GM20431 (cell line): ENCODE measurements around the gene TTN.

Experiments
- in situ Hi-C: fragments of 300-500 bp; cut with MseI, MboI; formaldehyde crosslinking; loops from one replicate; pipeline ENCODE4 v1.15.0; 2020; ENCODE audit warnings: low sequenced_read_pairs; ENCODE audit not compliant: unreplicated experiment

The TTN gene

DNA sequence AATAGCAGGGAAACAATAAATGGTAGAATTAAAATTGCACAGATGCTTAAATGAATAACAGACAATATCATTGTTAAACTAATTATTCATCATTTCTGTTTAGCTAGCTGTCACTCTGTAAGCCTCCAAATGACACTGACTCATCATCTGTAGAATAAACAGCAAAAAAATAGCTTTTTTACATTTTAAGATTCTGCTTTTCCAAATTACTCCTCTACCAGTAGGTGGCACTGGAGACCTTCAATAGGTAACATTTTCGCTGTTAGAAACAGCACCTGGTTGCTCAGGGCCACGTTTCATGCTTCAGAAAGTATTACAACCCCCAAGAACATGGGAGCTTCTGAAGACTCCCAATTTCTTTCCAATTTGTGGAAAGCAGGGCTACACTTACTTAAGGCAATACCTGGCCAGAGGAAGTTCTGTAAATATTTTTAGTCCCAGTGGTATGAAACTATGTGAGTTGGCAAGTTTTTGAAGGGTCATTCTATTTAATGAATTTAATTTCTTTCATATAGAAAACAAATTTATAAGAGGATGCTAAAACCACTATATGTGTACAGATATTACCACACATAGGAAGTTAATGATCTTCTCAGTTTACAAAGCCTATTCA, 45.4 kb downstream of the TTN start:
- in situ Hi-C loops: loop anchor here (25.0 kb wide), 1 partner anchor 375 kb away; no protein-coding TSS in a partner anchor

GRCh38 chr2:178756843-178757242, 50.4 kb downstream of the TTN start:
- in situ Hi-C loops: loop anchor here (25.0 kb wide), 1 partner anchor 380 kb away; no protein-coding TSS in a partner anchor

DNA sequence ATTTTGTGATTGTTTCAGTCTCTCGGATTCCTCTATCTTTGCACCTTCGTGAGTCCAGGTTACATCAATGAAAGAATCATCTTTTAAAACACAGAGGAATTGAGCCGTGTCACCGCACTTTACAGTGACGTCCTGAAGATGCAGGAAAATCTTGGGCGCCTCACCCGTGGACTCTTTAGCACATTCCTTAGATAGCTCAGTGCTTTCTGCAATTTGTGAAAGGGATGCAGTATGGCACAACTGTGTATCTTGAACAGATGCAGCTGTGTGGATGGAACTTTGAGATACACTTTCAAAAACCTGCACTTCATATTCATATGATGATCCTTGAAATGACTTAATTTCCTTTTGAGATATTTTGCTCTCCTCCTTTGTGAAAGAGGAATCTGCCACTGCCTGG, 50.9 kb downstream of the TTN start:
- in situ Hi-C loops: loop anchor here (25.0 kb wide), 1 partner anchor 381 kb away; no protein-coding TSS in a partner anchor

DNA sequence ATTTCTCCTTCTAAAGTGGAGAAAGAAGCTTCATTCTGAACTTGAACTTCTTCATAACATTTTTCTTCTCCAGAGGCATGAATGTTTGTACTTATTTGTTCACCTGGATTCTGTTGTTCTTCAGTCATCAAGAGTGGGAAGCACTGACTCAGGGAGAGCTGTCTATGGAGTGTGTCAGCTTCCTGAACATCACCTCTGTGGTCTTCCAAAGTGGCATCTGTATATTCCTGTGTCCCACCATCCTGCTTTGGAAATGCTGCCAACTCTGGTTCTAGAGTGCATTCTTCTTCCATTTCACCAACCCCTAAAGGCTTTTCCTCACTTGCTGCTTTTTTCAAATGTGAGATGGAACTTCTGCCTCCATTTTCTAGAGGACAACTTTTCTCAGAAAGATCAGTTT, 59.5 kb downstream of the TTN start:
- in situ Hi-C loops: no loop called here

- in situ Hi-C loops: no loop called here
Observed at GRCh38 chr2:178734518-178734917, 72.7 kb downstream of the TTN start.

DNA sequence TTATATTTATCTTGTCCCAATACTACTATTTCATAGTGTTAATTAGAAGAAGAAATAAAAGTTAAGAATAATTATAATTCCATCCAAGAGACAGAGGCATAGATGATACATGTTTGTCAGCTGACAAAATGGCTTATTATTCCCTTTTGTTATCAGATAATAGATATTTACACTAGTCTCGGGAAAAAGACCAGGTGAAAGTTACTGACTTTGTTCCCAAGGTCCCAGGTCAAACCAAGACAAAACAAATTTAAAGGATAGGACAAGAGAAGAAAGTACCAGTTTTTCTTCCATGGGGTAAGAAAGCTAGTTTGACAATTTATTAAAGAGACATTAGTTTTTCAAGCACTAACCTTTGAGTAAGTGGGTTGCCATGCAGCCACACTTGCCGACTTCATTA, 73.2 kb downstream of the TTN start:
- in situ Hi-C loops: no loop called here

GRCh38 chr2:178732913-178733312, 74.3 kb downstream of the TTN start:
- in situ Hi-C loops: no loop called here

DNA sequence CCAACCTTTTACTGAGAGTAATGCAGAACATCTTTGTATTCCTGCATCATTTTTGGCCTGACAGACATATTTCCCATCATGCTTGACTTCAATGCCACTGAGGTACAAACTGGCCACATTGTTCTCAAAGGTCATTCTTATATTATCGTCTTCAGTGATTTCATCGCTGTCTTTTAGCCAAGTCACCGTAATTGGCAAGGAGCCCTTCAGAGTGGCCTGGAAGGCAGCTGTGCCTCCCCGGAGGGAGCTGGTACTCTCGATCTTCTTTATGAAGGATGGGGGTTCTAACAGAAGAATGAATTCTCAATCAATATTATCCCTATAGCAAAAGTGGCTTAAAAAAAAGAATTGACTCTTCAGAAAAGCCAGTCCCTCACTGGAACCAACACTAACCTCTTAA, 75.9 kb downstream of the TTN start:
- in situ Hi-C loops: no loop called here

DNA sequence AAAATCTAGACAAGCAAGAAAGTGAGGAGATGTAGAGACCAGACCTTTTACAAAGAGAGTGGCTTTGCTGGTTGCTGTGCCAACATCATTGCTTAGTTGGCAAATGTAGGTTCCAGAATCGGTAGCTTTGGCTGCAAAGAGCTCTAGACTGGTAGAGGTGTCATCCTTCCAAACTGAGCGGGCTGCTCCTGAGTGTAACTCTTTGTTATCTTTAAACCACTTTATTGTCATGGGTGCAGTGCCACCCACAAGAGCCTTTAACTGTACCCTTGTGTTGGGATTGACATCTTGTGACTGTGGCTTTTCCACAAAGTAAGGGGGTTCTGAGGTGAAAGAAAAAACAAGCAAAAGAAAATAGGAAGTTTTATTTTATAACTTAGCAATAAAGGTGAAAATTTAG, 77.2 kb downstream of the TTN start:
- in situ Hi-C loops: no loop called here

DNA sequence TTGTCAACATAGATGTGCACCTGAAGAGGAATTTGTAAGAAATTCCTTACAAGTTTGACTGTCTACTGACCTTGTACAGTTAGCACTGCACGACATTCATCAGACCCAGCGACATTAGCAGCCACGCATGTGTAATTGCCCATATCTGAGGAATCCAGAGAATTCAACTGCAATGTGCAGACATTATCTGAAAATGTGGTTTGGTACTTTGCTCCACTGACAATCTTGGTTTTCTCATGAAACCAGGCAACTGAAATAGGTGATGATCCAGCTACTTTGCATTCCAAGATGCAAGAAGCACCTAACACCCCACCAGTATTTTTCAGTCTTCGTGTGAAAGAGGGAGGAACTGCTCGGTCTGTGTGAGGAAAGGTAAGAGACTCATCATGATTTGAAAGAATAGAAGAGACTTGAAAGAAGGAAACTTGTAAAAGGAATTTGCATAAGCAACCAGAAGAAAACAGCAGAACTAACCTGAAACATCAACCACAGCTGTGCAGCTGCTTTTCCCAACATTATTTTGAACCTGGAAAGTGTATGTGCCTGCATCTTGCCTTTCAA, 83.4 kb downstream of the TTN start:
- in situ Hi-C loops: no loop called here

DNA sequence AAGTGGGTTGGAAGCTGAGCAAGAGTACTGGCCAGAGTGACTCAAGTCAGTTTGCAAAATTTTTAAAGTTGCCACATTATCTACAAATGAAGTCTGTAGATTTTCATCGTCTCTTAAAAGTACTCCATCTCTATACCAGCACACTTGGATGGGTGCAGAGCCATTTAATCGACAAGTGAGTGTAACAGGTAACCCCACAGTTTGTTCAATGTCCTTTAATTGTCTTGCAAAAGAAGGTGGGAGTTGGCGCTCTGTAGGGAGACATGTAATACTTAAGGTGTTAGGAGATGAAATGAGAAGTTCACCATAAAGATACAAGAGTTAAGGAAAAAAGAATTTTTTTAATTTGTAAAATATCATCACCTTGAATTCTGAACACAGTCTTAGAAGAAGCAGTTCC, 84.9 kb downstream of the TTN start:
- in situ Hi-C loops: no loop called here

DNA sequence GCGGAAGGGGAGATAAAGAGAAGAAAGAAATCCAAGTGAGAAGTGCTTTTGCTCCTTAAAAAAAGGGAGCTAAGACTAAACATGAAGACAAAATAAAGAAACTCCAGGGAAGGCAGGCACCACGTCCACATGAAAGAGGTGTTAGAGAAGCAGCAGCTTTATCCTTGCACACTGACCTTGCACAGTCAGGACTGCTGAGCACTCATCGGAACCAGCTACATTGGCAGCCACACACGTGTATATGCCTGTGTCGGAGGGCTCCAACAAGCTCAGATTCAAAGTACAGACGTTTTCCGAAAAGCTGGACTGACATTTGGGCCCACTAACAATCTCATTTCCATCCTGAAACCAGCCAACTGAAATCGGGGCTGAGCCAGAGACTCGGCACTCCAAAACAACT, 88.2 kb downstream of the TTN start:
- in situ Hi-C loops: no loop called here

DNA sequence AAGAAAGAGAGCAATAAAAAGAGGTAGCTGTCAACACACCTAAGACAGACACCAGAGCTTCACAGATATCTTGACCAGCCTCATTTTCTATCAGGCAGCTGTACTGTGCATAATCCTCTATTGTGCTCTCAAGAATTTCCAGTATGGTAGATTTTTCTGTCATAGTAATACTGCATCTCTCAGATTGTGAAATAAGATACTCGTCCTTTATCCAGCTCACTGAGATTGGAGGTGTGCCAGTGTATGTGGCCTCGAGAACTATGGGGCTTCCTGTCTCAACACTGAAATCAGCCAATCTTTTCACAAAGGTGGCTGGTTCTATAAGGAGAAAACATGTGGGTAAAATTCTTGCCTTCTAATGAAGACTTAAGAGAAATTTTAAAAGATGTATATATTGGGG, 88.9 kb downstream of the TTN start:
- in situ Hi-C loops: no loop called here

GRCh38 chr2:178716394-178716793, 90.8 kb downstream of the TTN start:
- in situ Hi-C loops: no loop called here

DNA sequence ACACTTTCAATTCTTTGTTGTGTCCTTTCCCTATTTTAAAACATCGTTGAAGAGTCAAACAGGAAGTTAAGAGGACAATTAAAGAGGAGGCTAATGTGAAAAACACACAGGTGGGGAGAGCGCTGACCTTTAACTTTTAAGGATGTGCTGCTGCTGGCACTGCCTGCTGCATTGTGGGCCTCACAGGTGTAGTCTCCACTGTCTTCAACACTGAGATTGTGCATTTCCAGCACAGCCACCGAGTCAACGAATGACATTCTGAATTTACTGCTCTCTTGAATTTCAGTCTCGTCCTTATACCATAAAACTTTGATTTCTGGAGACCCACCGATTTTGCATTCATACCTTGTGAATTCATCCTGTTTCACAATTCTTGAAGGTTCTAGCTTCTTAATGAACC, 91.9 kb downstream of the TTN start:
- in situ Hi-C loops: no loop called here

GRCh38 chr2:178707476-178707875, 99.7 kb downstream of the TTN start:
- in situ Hi-C loops: no loop called here

GRCh38 chr2:178704876-178705275, 102.3 kb downstream of the TTN start:
- in situ Hi-C loops: no loop called here

DNA sequence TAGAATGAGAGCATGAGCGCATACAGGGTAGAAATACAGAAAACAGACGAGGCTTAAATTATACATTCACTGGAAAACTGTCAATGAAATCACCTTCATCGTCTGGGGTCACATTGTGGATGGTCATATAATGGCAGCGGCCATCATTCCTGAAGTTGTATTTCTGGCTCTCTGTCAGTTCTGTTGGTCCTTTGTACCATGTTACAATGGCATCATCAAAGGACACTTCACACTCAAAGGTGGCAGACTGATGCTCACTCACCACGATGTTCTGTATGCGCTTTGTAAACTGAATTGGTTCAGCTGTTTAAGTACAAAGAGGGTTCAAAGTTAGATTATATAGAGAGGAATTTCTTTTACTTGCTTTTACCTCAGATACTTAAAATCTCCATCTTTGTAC, 104.9 kb downstream of the TTN start:
- in situ Hi-C loops: no loop called here

DNA sequence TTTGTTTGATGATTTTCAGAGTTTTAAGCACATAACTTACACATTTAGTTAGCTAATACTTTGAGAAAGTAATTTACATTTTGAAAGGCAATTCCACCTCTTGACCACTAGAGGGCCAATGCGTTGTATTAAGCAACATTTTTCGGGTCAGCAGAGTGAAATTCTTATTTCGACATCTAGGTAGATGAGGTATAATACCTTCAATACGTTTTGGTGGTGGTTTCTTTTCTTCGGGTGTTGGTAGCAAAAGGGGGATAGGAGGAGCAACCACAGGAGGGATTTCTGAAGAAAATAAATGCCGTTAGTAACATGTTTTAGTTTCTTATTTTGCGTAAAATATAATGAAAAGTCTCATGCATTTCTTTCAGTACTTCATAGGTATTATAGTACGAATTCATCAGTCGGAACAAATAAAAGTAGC, 106.3 kb downstream of the TTN start:
- in situ Hi-C loops: no loop called here

- in situ Hi-C loops: no loop called here
Observed at GRCh38 chr2:178700136-178700535, 107.1 kb downstream of the TTN start.

DNA sequence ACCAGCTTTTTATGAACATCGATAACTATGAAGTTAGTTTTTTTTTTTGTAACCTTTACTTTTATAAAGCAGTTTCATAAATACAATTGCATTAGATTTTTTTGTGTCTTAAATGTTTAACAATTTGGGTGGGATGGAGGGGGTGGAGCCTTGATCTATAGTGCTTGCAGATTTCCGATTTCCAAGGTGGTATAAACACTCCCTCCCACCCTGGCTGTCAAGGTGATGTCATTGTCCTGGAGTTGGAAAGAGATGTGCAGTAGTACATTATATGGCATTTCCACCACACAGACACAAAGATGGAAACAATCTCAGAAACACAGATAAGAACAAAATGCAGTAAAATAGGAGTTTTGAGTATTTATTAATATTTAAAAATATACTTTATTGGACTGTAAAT, 114.4 kb downstream of the TTN start:
- in situ Hi-C loops: no loop called here

DNA sequence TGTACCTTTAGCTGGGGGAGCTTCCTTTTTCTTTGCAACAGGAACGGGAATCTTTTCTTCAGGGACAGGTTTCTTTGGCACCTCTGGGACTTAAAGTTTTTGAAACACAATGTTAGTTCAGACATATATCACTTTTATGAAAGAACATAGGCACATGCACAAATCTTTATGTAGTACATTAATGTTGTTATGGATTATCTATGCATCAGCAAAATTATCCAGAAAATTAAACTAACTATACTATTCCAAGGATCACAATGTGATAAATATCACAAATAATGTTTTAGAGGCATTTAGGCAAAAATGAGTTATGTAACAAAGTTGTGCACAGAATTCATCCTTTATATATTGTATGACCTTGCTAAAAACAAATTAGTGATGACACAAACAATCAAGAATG, 117.4 kb downstream of the TTN start:
- in situ Hi-C loops: no loop called here
